ENCODE data around the gene SMCP.

SMCP gene

GRCh38 chr1:152878042-152878441 lies at the start of gene SMCP:
Gene SMCP (plus strand): TSS chr1:152878322. CDS start chr1:152884423, 6,101 bp downstream.
- Mint-ChIP-seq H3K4me3 (no peak within 1 kb of the TSS), H3K4me1 (ENCODE audit: low read depth) (peaks cover 2% of the 10 kb centered on the region), H3K36me3 (ENCODE audit: low read depth) (no peaks in the 10 kb centered on the region), H3K27ac (no peak within 1 kb of the TSS), H3K9me3 (no peaks in the 10 kb centered on the region), H3K27me3 (peaks cover 10% of the 10 kb centered on the region)
- DNase-seq = no peak

GRCh38 chr1:152836870-152837269 lies 41.3 kb upstream of the SMCP start:
- DNase-seq = no peak
- H3K27me3 Mint-ChIP-seq = peaks cover 20% of the 10 kb centered on the region
- H3K4me1 Mint-ChIP-seq (ENCODE audit: low read depth) = no peaks in the 10 kb centered on the region
- no peaks in the 10 kb centered on the region for H3K9me3 Mint-ChIP-seq
- H3K36me3 Mint-ChIP-seq (ENCODE audit: low read depth) = no peaks in the 10 kb centered on the region
- no peak overlapping the region for H3K27ac Mint-ChIP-seq
- no peak overlapping the region for H3K4me3 Mint-ChIP-seq

GRCh38 chr1:152842556-152842955 lies 35.6 kb upstream of the SMCP start, which contains the start of gene LCE6A:
Gene LCE6A (plus strand): TSS chr1:152842856. CDS start chr1:152843521, 665 bp downstream.
- DNase-seq = no peak
- Mint-ChIP-seq H3K36me3 (ENCODE audit: low read depth) (no peaks in the 10 kb centered on the region), H3K4me3 (no peak within 1 kb of the TSS), H3K4me1 (ENCODE audit: low read depth) (no peaks in the 10 kb centered on the region), H3K27me3 (peaks cover 34% of the 10 kb centered on the region), H3K9me3 (no peaks in the 10 kb centered on the region), H3K27ac (no peak within 1 kb of the TSS)

- H3K4me3 Mint-ChIP-seq = no peak overlapping the region
- H3K4me1 Mint-ChIP-seq (ENCODE audit: low read depth) = no peaks in the 10 kb centered on the region
- no peak for DNase-seq
- no peaks in the 10 kb centered on the region for H3K9me3 Mint-ChIP-seq
- H3K27me3 Mint-ChIP-seq = peaks cover 12% of the 10 kb centered on the region
- H3K27ac Mint-ChIP-seq = no peak overlapping the region
- no peaks in the 10 kb centered on the region for H3K36me3 Mint-ChIP-seq (ENCODE audit: low read depth)
Measured at GRCh38 chr1:152855661-152856060, 22.5 kb upstream of the SMCP start.

- Mint-ChIP-seq H3K4me1 (ENCODE audit: low read depth) (no peaks in the 10 kb centered on the region), H3K9me3 (no peaks in the 10 kb centered on the region), H3K27ac (no peak overlapping the region), H3K27me3 (peaks cover 15% of the 10 kb centered on the region), H3K4me3 (no peak overlapping the region), H3K36me3 (ENCODE audit: low read depth) (no peaks in the 10 kb centered on the region)
- no peak for DNase-seq
Measured at GRCh38 chr1:152858062-152858461, 20.1 kb upstream of the SMCP start.

- H3K4me3 Mint-ChIP-seq = no peak within 1 kb of the TSS
- H3K27ac Mint-ChIP-seq = no peak within 1 kb of the TSS
- H3K36me3 Mint-ChIP-seq (ENCODE audit: low read depth) = no peaks in the 10 kb centered on the region
- H3K9me3 Mint-ChIP-seq = no peaks in the 10 kb centered on the region
- peaks cover 18% of the 10 kb centered on the region for H3K27me3 Mint-ChIP-seq
- H3K4me1 Mint-ChIP-seq (ENCODE audit: low read depth) = no peaks in the 10 kb centered on the region
- no peak for DNase-seq
Measured at GRCh38 chr1:152859696-152860095, 18.4 kb upstream of the SMCP start, which contains the start of gene LCE7A. Gene LCE7A (plus strand): TSS chr1:152859996. CDS start chr1:152860698, 702 bp downstream.

GRCh38 chr1:152860129-152860528 lies 18.0 kb upstream of the SMCP start:
- Mint-ChIP-seq H3K4me1 (ENCODE audit: low read depth) (no peaks in the 10 kb centered on the region), H3K27me3 (peaks cover 18% of the 10 kb centered on the region), H3K9me3 (no peaks in the 10 kb centered on the region), H3K27ac (no peak overlapping the region), H3K36me3 (ENCODE audit: low read depth) (no peaks in the 10 kb centered on the region), H3K4me3 (no peak overlapping the region)
- no peak for DNase-seq

- H3K4me1 Mint-ChIP-seq (ENCODE audit: low read depth) = no peaks in the 10 kb centered on the region
- no peaks in the 10 kb centered on the region for H3K9me3 Mint-ChIP-seq
- H3K36me3 Mint-ChIP-seq (ENCODE audit: low read depth) = no peaks in the 10 kb centered on the region
- H3K27ac Mint-ChIP-seq = no peak overlapping the region
- H3K27me3 Mint-ChIP-seq = peaks cover 14% of the 10 kb centered on the region
- no peak for DNase-seq
- H3K4me3 Mint-ChIP-seq = no peak overlapping the region
Measured at GRCh38 chr1:152861374-152861773, 16.7 kb upstream of the SMCP start.

GRCh38 chr1:152864443-152864842 lies 13.7 kb upstream of the SMCP start:
- peaks cover 6% of the 10 kb centered on the region for H3K27me3 Mint-ChIP-seq
- H3K27ac Mint-ChIP-seq = no peak overlapping the region
- no peaks in the 10 kb centered on the region for H3K4me1 Mint-ChIP-seq (ENCODE audit: low read depth)
- H3K9me3 Mint-ChIP-seq = no peaks in the 10 kb centered on the region
- no peak overlapping the region for H3K4me3 Mint-ChIP-seq
- DNase-seq = no peak
- H3K36me3 Mint-ChIP-seq (ENCODE audit: low read depth) = no peaks in the 10 kb centered on the region

- no peaks in the 10 kb centered on the region for H3K36me3 Mint-ChIP-seq (ENCODE audit: low read depth)
Measured at GRCh38 chr1:152866321-152866720, 11.8 kb upstream of the SMCP start.

GRCh38 chr1:152869808-152870419 lies 8.2 kb upstream of the SMCP start:
- H3K4me3 Mint-ChIP-seq = no peak overlapping the region
- DNase-seq = peak; percentile 59
- no peaks in the 10 kb centered on the region for H3K4me1 Mint-ChIP-seq (ENCODE audit: low read depth)
- peaks cover 10% of the 10 kb centered on the region for H3K27me3 Mint-ChIP-seq
- H3K27ac Mint-ChIP-seq = no peak overlapping the region
- no peaks in the 10 kb centered on the region for H3K36me3 Mint-ChIP-seq (ENCODE audit: low read depth)
- no peaks in the 10 kb centered on the region for H3K9me3 Mint-ChIP-seq

More at GRCh38 chr1:152866321-152866720, 11.8 kb upstream of the SMCP start:
- Mint-ChIP-seq H3K27ac (no peak overlapping the region), H3K4me1 (ENCODE audit: low read depth) (no peaks in the 10 kb centered on the region), H3K9me3 (no peaks in the 10 kb centered on the region), H3K4me3 (no peak overlapping the region), H3K27me3 (peaks cover 5% of the 10 kb centered on the region)
- DNase-seq = no peak

GRCh38 chr1:152870831-152871730 lies 7.0 kb upstream of the SMCP start:
- DNase-seq = no peak
- Mint-ChIP-seq H3K27me3 (peaks cover 13% of the 10 kb centered on the region), H3K27ac (no peak overlapping the region), H3K36me3 (ENCODE audit: low read depth) (no peaks in the 10 kb centered on the region), H3K9me3 (no peaks in the 10 kb centered on the region), H3K4me1 (ENCODE audit: low read depth) (no peaks in the 10 kb centered on the region), H3K4me3 (no peak overlapping the region)

GRCh38 chr1:152871731-152872126 lies 6.4 kb upstream of the SMCP start:
- no peak overlapping the region for H3K27ac Mint-ChIP-seq
- H3K4me1 Mint-ChIP-seq (ENCODE audit: low read depth) = no peaks in the 10 kb centered on the region
- H3K36me3 Mint-ChIP-seq (ENCODE audit: low read depth) = no peaks in the 10 kb centered on the region
- peaks cover 13% of the 10 kb centered on the region for H3K27me3 Mint-ChIP-seq
- no peak for DNase-seq
- no peak overlapping the region for H3K4me3 Mint-ChIP-seq
- H3K9me3 Mint-ChIP-seq = no peaks in the 10 kb centered on the region

- no peaks in the 10 kb centered on the region for H3K36me3 Mint-ChIP-seq (ENCODE audit: low read depth)
- peaks cover 21% of the 10 kb centered on the region for H3K27me3 Mint-ChIP-seq
- DNase-seq = no peak
- H3K4me1 Mint-ChIP-seq (ENCODE audit: low read depth) = no peaks in the 10 kb centered on the region
- H3K27ac Mint-ChIP-seq = no peak overlapping the region
- no peaks in the 10 kb centered on the region for H3K9me3 Mint-ChIP-seq
- no peak overlapping the region for H3K4me3 Mint-ChIP-seq
Measured at GRCh38 chr1:152873495-152873894, 4.6 kb upstream of the SMCP start.

- Mint-ChIP-seq H3K9me3 (no peaks in the 10 kb centered on the region), H3K36me3 (ENCODE audit: low read depth) (no peaks in the 10 kb centered on the region), H3K4me1 (ENCODE audit: low read depth) (peaks cover 2% of the 10 kb centered on the region), H3K27me3 (peaks cover 15% of the 10 kb centered on the region), H3K27ac (no peak overlapping the region), H3K4me3 (no peak overlapping the region)
- no peak for DNase-seq
Measured at GRCh38 chr1:152876827-152877226, 1.3 kb upstream of the SMCP start.

All from activated T-cell treated with anti-CD3 and anti-CD28 coated beads, Interleukin-2, amount 50 U/mL, for 24 hours (primary cell).